Fibroblast of skin of back (primary cell): ENCODE measurements around the gene RBPJL.

Experiments used
- DNase-seq: peaks from one replicate; pipeline ENCODE4 v3.0.0-alpha.2; 2013

The RBPJL gene

GRCh38 chr20:45362804-45363610, 56.4 kb downstream of the RBPJL start, which contains the start of gene SYS1:
Gene SYS1 (plus strand): TSS chr20:45363156. CDS start chr20:45363532, 376 bp downstream.
- peak; percentile 98 for DNase-seq

- DNase-seq: no peak
These were observed 57.2 kb downstream of the RBPJL start for GRCh38 chr20:45363611-45364492.

DNA sequence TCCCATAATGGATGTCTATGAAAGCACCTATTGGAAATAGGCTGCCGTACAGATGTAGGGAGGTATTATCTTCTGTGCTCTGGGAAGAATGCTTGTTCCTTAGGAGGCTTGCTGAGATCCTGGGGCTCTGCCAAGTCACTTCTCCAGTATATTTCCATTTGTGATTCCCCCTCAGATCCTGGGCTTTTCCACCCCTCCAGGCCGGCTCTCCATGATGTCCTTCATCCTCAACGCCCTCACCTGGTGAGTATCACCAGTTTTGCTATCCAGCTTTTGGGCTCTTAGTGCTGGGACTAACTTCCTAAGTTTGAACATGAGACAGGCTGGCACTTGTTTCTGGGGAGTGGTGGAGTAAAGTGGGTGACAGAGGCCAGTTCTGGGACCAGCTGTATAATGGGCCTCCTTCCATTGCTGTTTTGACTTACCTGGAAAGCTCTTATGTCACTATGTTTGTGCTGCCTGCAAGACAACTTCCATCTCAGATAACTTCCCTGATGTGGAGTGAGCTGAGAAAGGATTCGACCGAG, 58.9 kb downstream of the RBPJL start:
- no peak for DNase-seq

DNA sequence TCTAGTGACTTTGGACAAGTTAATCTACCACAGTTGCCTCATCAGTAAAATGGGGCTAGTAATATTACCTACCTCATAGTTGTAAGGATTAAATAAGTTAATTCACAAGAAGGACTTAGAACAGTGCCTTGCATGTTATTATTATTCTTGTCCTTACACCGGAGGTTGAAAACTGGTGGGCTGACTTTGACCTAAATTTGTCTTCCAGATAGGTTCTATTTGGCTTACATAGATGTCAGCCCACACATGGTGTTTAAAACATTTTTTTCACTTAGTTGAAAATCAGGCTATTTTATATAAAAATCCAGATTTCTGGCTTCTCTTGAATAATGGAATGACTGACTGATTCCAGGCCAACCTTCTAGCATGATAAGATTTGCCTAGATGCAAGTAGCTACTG, 59.6 kb downstream of the RBPJL start:
- no peak for DNase-seq

- no peak for DNase-seq
These were observed 60.0 kb downstream of the RBPJL start for GRCh38 chr20:45366631-45367030.

DNA sequence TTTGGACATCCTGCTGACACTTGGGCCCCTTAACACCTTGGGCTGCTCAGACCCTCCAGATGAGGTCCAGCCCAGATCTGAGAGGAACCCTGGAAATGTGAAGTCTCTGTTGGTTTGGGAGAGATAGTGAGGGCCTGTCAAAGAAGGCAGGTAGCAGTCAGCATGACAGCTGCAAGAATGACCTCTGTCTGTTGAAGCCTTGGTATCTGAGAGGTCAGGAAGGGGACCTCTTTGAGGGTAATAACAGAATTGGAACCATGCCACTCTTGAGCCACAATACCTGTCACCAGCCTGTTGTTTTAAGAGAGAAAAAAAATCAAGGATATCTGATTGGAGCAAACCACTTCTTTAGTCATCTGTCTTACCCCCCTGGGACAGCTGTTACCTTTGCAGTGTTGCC, 60.5 kb downstream of the RBPJL start:
- DNase-seq: no peak
